Panc1 (cell line): ENCODE measurements around the gene GRIN2D. TPM values are rescaled to one million over a fixed set of nuclear protein-coding genes. Genes with fewer than 3 reads are reported as not detected.
A peak's percentile ranks its signal among the peaks of the same experiment; 100 is the strongest.

ENCODE experiments used
- ATAC-seq: fragments of 200-7000 bp; cut with Tn5 transposase; 2 replicates; pipeline ENCODE4 v1.9.1; 2020; ENCODE audit warnings: mild to moderate bottlenecking, moderate library complexity
- BruUV-seq: library from RNA; stranded (reverse); fragments of 400-500 nt; replicated peaks from 2 replicates; lab custom pipeline; 2021; lab: Mats Ljungman, UMichigan
- CTCF ChIA-PET: fragments of 300-600 bp; sonication (Branson Sonifier 250); formaldehyde crosslinking; loops from one replicate; lab custom pipeline; 2022; ENCODE audit warnings: antibody characterized with exemption; lab: Charles Lee
- POLR2A ChIA-PET: fragments of 300-600 bp; sonication (Branson Sonifier 250); formaldehyde crosslinking; loops from one replicate; lab custom pipeline; 2022; ENCODE audit warnings: antibody characterized with exemption; lab: Charles Lee
- DNase-seq: peaks from one replicate; pipeline ENCODE4 v3.0.0-alpha.2; 2010; ENCODE audit warnings: low read depth, low spot score
- H3K27ac ChIP-seq: 2 replicates; pipeline ENCODE4 v1.5.1; 2011; ENCODE audit warnings: mild to moderate bottlenecking, low read length, inconsistent platforms
- H3K27me3 ChIP-seq: fragments of 200-500 bp; sonication (Bioruptor generic); 2 replicates; pipeline ENCODE4 v1.6.0; 2014; ENCODE audit warnings: low read length, inconsistent platforms; ENCODE audit not compliant: control insufficient read depth, insufficient read depth
- H3K36me3 ChIP-seq: fragments of 200-500 bp; sonication (Bioruptor generic); 2 replicates; pipeline ENCODE4 v1.5.1; 2014; ENCODE audit warnings: inconsistent platforms, mild to moderate bottlenecking, low read length, moderate library complexity; ENCODE audit not compliant: control insufficient read depth, insufficient read depth
- H3K4me1 ChIP-seq: 2 replicates; pipeline ENCODE4 v1.5.1; 2011; ENCODE audit warnings: inconsistent platforms, mild to moderate bottlenecking, low read length, moderate library complexity; ENCODE audit not compliant: control insufficient read depth, insufficient read depth
- H3K4me3 ChIP-seq, 2 experiments: 2 replicates each; pipeline ENCODE4 v1.5.1; 2011 to 2012; ENCODE audit warnings: low read depth in 2 of 2, low read length in 2 of 2, mild to moderate bottlenecking in 2 of 2, inconsistent platforms in 1 of 2, moderate library complexity in 1 of 2
- H3K9me3 ChIP-seq: fragments of 200-500 bp; sonication (Bioruptor generic); 2 replicates; pipeline ENCODE4 v1.5.1; 2014; ENCODE audit warnings: low read depth, mild to moderate bottlenecking, inconsistent platforms, low read length, moderate library complexity; ENCODE audit not compliant: control insufficient read depth, insufficient read depth
- POLR2AphosphoS5 ChIP-seq: IDR thresholded peaks from 2 replicates; pipeline ENCODE4 v1.6.1; 2012; ENCODE audit warnings: mild to moderate bottlenecking, low read depth, low read length, moderate library complexity
- SIN3A ChIP-seq: IDR thresholded peaks from 2 replicates; pipeline ENCODE4 v1.6.1; 2012; ENCODE audit warnings: low read depth, mild to moderate bottlenecking, low read length, moderate library complexity, borderline replicate concordance; ENCODE audit not compliant: insufficient read depth
- TCF7L2 ChIP-seq: IDR thresholded peaks from 2 replicates; pipeline ENCODE4 v1.6.1; 2011; ENCODE audit warnings: mild to moderate bottlenecking, low read depth, low read length, inconsistent platforms
- in situ Hi-C: cut with HindIII; loops from 2 replicates; pipeline ENCODE4 v1.10.0; 2016; ENCODE audit warnings: low sequenced_read_pairs, low pct_unique_long_range_greater_than_20kb
- intact Hi-C: fragments of 100-400 bp; cut with micrococcal nuclease; formaldehyde crosslinking; loops from one replicate; pipeline ENCODE4 v1.10.0; 2022; ENCODE audit not compliant: unreplicated experiment
- total RNA-seq: library from RNA; stranded (reverse); gene quantifications from one replicate; pipeline ENCODE4 v1.2.1, GENCODE V29; 2021; ENCODE audit not compliant: unreplicated experiment
- TF ChIP-seq, protein P1 (sequence below): fragments of 450-650 bp; IDR thresholded peaks from 2 replicates; pipeline ENCODE4 v1.5.1; 2017; ENCODE audit warnings: mild to moderate bottlenecking
- TF ChIP-seq, protein P2 (sequence below), 2 experiments: IDR thresholded peaks; 2 replicates each; pipeline ENCODE4 v1.6.1; 2011 to 2012; ENCODE audit warnings: low read depth in 2 of 2, control low read depth in 1 of 2, low read length in 1 of 2, mild to moderate bottlenecking in 1 of 2, moderate library complexity in 1 of 2; ENCODE audit not compliant: insufficient read depth in 1 of 2

GRIN2D gene
- total RNA-seq, 1 experiment from 2014 or later: 6.2 TPM

GRCh38 chr19:48398375-48399235, 5.1 kb downstream of the GRIN2D start:
- no peaks in the 10 kb centered on the region for H3K9me3 ChIP-seq
- no TSS peak for BruUV-seq
- intact Hi-C loops: no loop called here
- H3K27me3 ChIP-seq: no peaks in the 10 kb centered on the region
- ATAC-seq (peak; percentile 76), DNase-seq (no peak)
- peaks cover 23% of the 10 kb centered on the region for H3K4me1 ChIP-seq
- no peaks in the 10 kb centered on the region; the same call in 1 of the 2 replicates for H3K36me3 ChIP-seq
- CTCF ChIA-PET: no interaction called here
- TF ChIP-seq POLR2AphosphoS5 (no peak), TCF7L2 (no peak)
- TF ChIP-seq, protein P1, sequence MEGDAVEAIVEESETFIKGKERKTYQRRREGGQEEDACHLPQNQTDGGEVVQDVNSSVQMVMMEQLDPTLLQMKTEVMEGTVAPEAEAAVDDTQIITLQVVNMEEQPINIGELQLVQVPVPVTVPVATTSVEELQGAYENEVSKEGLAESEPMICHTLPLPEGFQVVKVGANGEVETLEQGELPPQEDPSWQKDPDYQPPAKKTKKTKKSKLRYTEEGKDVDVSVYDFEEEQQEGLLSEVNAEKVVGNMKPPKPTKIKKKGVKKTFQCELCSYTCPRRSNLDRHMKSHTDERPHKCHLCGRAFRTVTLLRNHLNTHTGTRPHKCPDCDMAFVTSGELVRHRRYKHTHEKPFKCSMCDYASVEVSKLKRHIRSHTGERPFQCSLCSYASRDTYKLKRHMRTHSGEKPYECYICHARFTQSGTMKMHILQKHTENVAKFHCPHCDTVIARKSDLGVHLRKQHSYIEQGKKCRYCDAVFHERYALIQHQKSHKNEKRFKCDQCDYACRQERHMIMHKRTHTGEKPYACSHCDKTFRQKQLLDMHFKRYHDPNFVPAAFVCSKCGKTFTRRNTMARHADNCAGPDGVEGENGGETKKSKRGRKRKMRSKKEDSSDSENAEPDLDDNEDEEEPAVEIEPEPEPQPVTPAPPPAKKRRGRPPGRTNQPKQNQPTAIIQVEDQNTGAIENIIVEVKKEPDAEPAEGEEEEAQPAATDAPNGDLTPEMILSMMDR: no peak
- H3K27ac ChIP-seq: peak overlapping the region; percentile 88
- in situ Hi-C loops: no loop called here
- peak overlapping the region; percentile 41 to 62 for H3K4me3 ChIP-seq
- POLR2A ChIA-PET: no interaction called here

DNA sequence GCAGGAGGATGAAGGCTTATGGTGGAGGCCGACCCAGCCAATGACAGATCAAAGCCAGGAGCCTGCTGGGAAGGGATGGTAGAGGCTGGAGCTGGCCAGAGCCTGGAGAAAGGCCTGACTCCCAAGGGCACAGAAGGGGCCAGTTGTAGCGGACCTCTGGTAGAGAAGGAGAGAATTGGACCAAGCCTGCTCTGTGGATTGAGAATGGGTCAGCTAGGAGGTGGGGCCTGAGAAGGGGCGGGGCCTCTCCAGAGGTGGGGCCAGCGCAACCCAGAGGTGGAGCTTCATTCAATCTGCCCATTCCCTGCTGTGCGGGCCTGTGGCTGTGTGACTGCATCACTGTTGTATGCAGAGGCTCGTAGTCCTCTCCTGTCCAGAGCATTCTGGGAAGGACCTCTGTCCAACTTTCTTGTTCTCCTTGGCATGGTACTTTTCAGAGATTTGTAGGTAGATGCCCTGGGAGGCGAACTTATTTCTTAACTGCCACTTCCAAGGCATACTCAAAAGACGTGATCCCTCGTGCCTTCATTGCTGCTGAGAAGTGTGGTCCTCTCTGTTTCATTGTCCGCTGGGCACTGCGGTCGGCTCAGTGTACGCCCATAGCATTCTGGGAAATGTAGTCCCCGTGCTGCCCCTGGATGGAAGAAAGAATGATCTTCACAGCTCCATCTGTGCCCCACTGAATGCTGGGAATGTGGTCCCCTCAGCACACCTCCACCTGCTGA, 6.7 kb downstream of the GRIN2D start:
- ATAC-seq (peak; percentile 31; the same call in 1 of the 2 replicates), DNase-seq (no peak)
- ChIA-PET CTCF (interaction anchor here (0.5 kb wide), 1 partner anchor 40 kb away, joined by 7 read pairs; no protein-coding TSS in a partner anchor), POLR2A (no interaction called here)
- no peaks in the 10 kb centered on the region; the same call in 1 of the 2 replicates for H3K36me3 ChIP-seq
- H3K27ac ChIP-seq: no peak overlapping the region
- BruUV-seq: no TSS peak
- intact Hi-C loops (no loop called here), in situ Hi-C loops (no loop called here)
- no peak overlapping the region for H3K4me3 ChIP-seq
- no peaks in the 10 kb centered on the region for H3K27me3 ChIP-seq
- no peaks in the 10 kb centered on the region for H3K9me3 ChIP-seq
- TF ChIP-seq, protein P2, sequence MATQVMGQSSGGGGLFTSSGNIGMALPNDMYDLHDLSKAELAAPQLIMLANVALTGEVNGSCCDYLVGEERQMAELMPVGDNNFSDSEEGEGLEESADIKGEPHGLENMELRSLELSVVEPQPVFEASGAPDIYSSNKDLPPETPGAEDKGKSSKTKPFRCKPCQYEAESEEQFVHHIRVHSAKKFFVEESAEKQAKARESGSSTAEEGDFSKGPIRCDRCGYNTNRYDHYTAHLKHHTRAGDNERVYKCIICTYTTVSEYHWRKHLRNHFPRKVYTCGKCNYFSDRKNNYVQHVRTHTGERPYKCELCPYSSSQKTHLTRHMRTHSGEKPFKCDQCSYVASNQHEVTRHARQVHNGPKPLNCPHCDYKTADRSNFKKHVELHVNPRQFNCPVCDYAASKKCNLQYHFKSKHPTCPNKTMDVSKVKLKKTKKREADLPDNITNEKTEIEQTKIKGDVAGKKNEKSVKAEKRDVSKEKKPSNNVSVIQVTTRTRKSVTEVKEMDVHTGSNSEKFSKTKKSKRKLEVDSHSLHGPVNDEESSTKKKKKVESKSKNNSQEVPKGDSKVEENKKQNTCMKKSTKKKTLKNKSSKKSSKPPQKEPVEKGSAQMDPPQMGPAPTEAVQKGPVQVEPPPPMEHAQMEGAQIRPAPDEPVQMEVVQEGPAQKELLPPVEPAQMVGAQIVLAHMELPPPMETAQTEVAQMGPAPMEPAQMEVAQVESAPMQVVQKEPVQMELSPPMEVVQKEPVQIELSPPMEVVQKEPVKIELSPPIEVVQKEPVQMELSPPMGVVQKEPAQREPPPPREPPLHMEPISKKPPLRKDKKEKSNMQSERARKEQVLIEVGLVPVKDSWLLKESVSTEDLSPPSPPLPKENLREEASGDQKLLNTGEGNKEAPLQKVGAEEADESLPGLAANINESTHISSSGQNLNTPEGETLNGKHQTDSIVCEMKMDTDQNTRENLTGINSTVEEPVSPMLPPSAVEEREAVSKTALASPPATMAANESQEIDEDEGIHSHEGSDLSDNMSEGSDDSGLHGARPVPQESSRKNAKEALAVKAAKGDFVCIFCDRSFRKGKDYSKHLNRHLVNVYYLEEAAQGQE (IDR thresholded peaks at IDR 0.05; ENCODE audit: insufficient read depth in 1 of 2, low read depth in 2 of 2, low read length in 1 of 2): no peak
- TF ChIP-seq TCF7L2 (no peak), POLR2AphosphoS5 (no peak), SIN3A (no peak)
- TF ChIP-seq, protein P1: no peak
- H3K4me1 ChIP-seq: peaks cover 23% of the 10 kb centered on the region
